ENCODE results near the gene SMIM36.
A peak's percentile ranks its signal among the peaks of the same experiment; 100 is the strongest.

SMIM36 gene

DNA sequence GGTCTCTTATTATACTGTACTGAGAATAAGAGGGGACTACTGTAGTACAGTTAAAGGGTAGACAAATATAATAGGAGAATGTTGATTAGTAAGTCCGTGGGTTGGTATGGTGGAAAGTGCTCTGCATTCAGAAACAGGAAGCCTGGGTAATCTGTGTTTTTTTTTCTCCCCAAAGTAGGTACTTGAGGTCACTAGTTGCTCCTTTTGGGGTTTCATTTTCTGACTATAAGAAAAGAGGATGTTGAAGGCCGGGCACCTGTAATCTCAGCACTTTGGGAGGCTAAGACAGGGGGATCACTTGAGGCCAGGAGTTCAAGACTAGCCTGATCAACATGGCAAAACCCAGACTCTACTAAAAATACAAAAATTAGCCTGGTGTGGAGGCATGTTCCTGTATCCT lies 47.7 kb downstream of the SMIM36 start:
- TF ChIP-seq CTCF (conservative IDR thresholded peaks at IDR 0.05; ENCODE audit: low read length): no peak
- DNase-seq (ENCODE audit: low read depth): no peak
- no peak overlapping the region for H3K4me3 ChIP-seq (ENCODE audit: low read length)

DNA sequence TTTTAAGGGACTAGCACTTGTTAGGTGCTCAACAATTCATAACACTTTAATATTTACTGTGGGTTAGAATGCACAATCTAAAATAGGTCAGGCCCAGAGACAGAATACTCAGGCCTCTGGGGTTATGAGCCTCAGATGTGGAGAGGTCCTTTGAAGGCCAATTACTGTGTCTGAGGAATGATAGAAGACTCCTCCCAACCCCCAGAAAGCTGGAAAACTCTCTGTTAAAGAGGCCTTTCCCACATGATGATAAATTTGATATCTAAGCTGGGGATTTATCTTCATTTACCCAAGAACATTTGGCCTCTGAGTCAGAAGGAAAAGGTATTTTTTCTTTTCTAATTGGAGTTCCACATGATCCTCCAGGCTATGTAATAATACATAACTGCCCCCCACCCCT lies 48.5 kb downstream of the SMIM36 start:
- no peak overlapping the region for H3K4me3 ChIP-seq (ENCODE audit: low read length)
- TF ChIP-seq CTCF (conservative IDR thresholded peaks at IDR 0.05; ENCODE audit: low read length): no peak
- no peak for DNase-seq (ENCODE audit: low read depth)

GRCh38 chr17:55462234-55462633 lies 49.0 kb downstream of the SMIM36 start:
- no peak for DNase-seq (ENCODE audit: low read depth)
- no peak overlapping the region for H3K4me3 ChIP-seq (ENCODE audit: low read length)
- TF ChIP-seq CTCF (conservative IDR thresholded peaks at IDR 0.05; ENCODE audit: low read length): no peak

- peak; percentile 56 for DNase-seq (ENCODE audit: low read depth)
- TF ChIP-seq CTCF (conservative IDR thresholded peaks at IDR 0.05; ENCODE audit: low read length): no peak
- H3K4me3 ChIP-seq (ENCODE audit: low read length): no peak overlapping the region
Measured at GRCh38 chr17:55458978-55459377, 52.3 kb downstream of the SMIM36 start.

DNA sequence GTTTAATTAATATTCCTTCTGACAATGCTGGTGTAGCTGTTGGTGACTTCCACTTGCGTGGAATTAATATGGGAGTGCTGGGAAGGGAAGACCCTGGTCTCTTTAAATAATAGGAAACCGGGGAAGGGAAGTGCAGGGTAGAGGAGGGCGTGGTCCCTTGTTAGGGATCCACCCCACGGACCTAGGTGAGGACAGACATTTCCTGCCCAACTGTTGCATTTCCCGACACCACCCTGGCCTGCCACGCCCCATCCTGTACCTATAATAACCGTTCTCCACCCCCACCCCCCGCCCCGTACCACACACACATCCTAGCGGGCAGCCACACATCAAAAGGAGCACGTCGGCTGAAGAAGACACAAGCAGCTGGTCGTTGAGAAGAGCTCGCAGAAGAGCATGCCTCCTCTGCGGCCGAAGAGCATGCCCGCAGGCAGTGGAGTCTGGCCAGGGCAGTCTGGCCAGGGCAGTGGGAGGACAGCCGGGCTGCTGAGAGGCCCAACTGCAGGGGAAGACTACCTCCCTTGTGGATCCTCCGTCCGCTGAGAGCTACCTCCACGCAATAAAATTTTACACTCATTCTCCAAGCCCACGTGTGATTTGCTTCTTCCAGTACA lies 52.9 kb downstream of the SMIM36 start:
- DNase-seq (ENCODE audit: low read depth): no peak
- TF ChIP-seq CTCF (conservative IDR thresholded peaks at IDR 0.05; ENCODE audit: low read length): no peak
- H3K4me3 ChIP-seq (ENCODE audit: low read length): no peak overlapping the region

DNA sequence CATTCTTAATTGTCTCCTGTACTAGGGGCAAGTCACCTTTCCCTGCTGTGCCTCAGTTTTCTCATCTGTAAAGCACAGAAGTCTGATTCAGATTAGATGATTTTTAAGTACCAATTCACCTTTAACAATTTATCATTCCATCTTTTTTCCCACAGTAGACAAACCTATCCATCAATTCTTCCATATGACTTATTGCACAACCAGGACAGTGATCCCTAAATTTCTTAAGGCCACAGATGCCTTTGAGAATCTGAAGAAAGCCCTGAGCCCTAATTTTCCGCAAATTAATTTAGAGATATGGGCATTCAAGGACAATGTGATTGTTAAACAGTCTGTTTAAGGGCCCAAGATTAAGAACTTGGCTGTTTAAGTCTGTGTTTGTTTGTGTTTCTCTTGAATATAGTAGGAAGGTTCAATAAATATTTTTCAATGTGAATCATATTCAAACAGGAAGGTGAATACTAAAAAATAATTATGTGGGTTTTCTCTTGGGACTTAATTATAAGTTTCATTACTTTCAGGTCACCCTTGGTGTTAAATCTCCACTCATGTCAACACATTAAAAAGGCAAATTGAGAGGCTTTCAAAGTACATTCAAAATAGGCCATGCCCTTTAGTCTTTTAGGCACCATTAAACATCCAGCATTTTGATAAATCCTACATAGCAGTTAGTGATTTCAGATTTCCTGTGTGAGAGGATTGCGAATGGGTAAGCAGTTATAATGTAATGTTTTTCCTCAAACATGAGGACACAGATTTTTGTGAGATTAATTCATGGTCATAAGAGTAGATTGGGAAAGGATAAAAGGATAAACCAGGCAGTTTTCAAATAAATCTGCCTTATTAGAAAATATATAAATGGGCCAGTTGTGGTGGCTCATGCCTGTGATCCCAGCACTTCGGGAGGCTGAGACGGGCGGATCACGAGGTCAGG lies 54.7 kb downstream of the SMIM36 start:
- TF ChIP-seq CTCF (conservative IDR thresholded peaks at IDR 0.05; ENCODE audit: low read length): no peak
- no peak for DNase-seq (ENCODE audit: low read depth)
- H3K4me3 ChIP-seq (ENCODE audit: low read length): no peak overlapping the region

Measured in AG10803 (cell line).